GM12878 (cell line): ENCODE measurements around the gene CYYR1. TPM values are rescaled to one million over a fixed set of nuclear protein-coding genes. Genes with fewer than 3 reads are reported as not detected.

Experiments used
- ATAC-seq: fragments of 200-7000 bp; cut with Tn5 transposase; 3 replicates; pipeline ENCODE4 v1.9.1; 2020; ENCODE audit warnings: mild to moderate bottlenecking, moderate library complexity
- BruUV-seq: library from RNA; stranded (reverse); fragments of 400-500 nt; replicated peaks from 2 replicates; lab custom pipeline; 2021; lab: Mats Ljungman, UMichigan
- CTCF ChIA-PET: fragments of 300-600 bp; sonication (Branson Sonifier 250); formaldehyde crosslinking; extraction: SDS; loops from one replicate; lab custom pipeline; 2021; ENCODE audit warnings: inconsistent platforms; lab: Yijun Ruan, JAX
- POLR2A ChIA-PET: fragments of 350-600 bp; formaldehyde crosslinking; extraction: SDS; loops from one replicate; lab custom pipeline; 2021; ENCODE audit warnings: inconsistent platforms; lab: Charles Lee
- RAD21 ChIA-PET: fragments of 300-600 bp; sonication (Branson Sonifier 250); formaldehyde crosslinking; loops from one replicate; lab custom pipeline; 2023; ENCODE audit warnings: antibody characterized with exemption; ENCODE audit not compliant: unreplicated experiment; lab: Charles Lee
- SMC1A ChIA-PET: fragments of 300-600 bp; sonication (Branson Sonifier 250); formaldehyde crosslinking; loops from one replicate; lab custom pipeline; 2023; ENCODE audit not compliant: unreplicated experiment, uncharacterized antibody; lab: Charles Lee
- DNase-seq: peaks from one replicate; pipeline ENCODE4 v3.0.0-alpha.2; 2011; ENCODE audit warnings: low read depth, low spot score
- FAIRE-seq: peaks from 3 replicates; lab custom pipeline; 2011; peaks lifted over from hg19 to GRCh38; lab: Jason Lieb, UNC
- H2AFZ ChIP-seq: 2 replicates; pipeline ENCODE4 v1.6.0; 2011; ENCODE audit warnings: low read depth, low read length, control low read depth; ENCODE audit not compliant: control insufficient read depth
- H3K27ac ChIP-seq: 2 replicates; pipeline ENCODE4 v1.5.1; 2011; ENCODE audit warnings: control low read depth; ENCODE audit not compliant: control insufficient read depth, insufficient read depth
- H3K27me3 ChIP-seq, 2 experiments: replicated peaks in 1 of 2; 2 replicates each; pipeline versions ENCODE4 v1.6.0 to v1.6.1; 2011; ENCODE audit warnings: low read length in 1 of 2; ENCODE audit not compliant: control insufficient read depth in 2 of 2, insufficient read depth in 2 of 2
- H3K36me3 ChIP-seq, 2 experiments: 2 replicates each; pipeline ENCODE4 v1.5.1; 2011; ENCODE audit warnings: low read length in 1 of 2; ENCODE audit not compliant: control insufficient read depth in 2 of 2, insufficient read depth in 2 of 2
- H3K4me1 ChIP-seq: 2 replicates; pipeline ENCODE4 v1.6.1; 2011; ENCODE audit warnings: mild to moderate bottlenecking, low read length, moderate library complexity, mixed read lengths; ENCODE audit not compliant: control insufficient read depth, insufficient read depth
- H3K4me2 ChIP-seq: 2 replicates; pipeline ENCODE4 v1.6.0; 2011; ENCODE audit warnings: control low read depth; ENCODE audit not compliant: control insufficient read depth, insufficient read depth
- H3K4me3 ChIP-seq: fragments of 200-600 bp; sonication (generic); 2 replicates; pipeline ENCODE4 v1.5.1; 2016
- H3K79me2 ChIP-seq: 2 replicates; pipeline ENCODE4 v1.6.0; 2011; ENCODE audit warnings: low read length; ENCODE audit not compliant: control insufficient read depth, insufficient read depth
- H3K9ac ChIP-seq: 2 replicates; pipeline ENCODE4 v1.8.0; 2011; ENCODE audit warnings: low read length, control low read depth, mixed read lengths; ENCODE audit not compliant: control insufficient read depth, insufficient read depth
- H3K9me3 ChIP-seq: replicated peaks from 3 replicates; pipeline ENCODE4 v1.5.1; 2011; ENCODE audit warnings: mild to moderate bottlenecking, low read length; ENCODE audit not compliant: control insufficient read depth, insufficient read depth
- H4K20me1 ChIP-seq: 2 replicates; pipeline ENCODE4 v1.6.0; 2011; ENCODE audit not compliant: control insufficient read depth, insufficient read depth
- CHD1 ChIP-seq: IDR thresholded peaks from 2 replicates; pipeline ENCODE4 v1.6.1; 2012; ENCODE audit warnings: low read depth, low read length, improper control_type of control experiment
- EED ChIP-seq: sonication (generic); IDR thresholded peaks from 2 replicates; pipeline ENCODE4 v1.6.1; 2016; ENCODE audit warnings: antibody characterized with exemption, low read depth
- FOXM1 ChIP-seq: IDR thresholded peaks from 2 replicates; pipeline ENCODE4 v1.6.1; 2012; ENCODE audit warnings: low read depth, mild to moderate bottlenecking, inconsistent platforms, low read length, moderate library complexity
- HCFC1 ChIP-seq: fragments of 150-350 bp; IDR thresholded peaks from 2 replicates; pipeline ENCODE4 v1.6.1; 2014; ENCODE audit warnings: low read length
- IRF4 ChIP-seq: IDR thresholded peaks from 2 replicates; pipeline ENCODE4 v1.6.1; 2011; ENCODE audit warnings: low read depth, low read length
- JUND ChIP-seq: IDR thresholded peaks from 2 replicates; pipeline ENCODE4 v1.6.1; 2012; ENCODE audit warnings: low read depth, mild to moderate bottlenecking, low read length, improper control_type of control experiment, moderate library complexity
- LARP7 ChIP-seq: fragments of 450-650 bp; IDR thresholded peaks from 2 replicates; pipeline ENCODE4 v1.6.1; 2017; ENCODE audit warnings: mild to moderate bottlenecking
- PAX8 ChIP-seq: fragments of 450-650 bp; IDR thresholded peaks from 2 replicates; pipeline ENCODE4 v1.6.1; 2017; ENCODE audit warnings: mild to moderate bottlenecking, moderate library complexity
- POLR2AphosphoS2 ChIP-seq: IDR thresholded peaks from 2 replicates; pipeline ENCODE4 v1.6.1; 2011; ENCODE audit warnings: low read depth, mild to moderate bottlenecking, low read length, improper control_type of control experiment, moderate library complexity
- REST ChIP-seq: IDR thresholded peaks from 2 replicates; pipeline ENCODE4 v1.6.1; 2012; ENCODE audit warnings: mild to moderate bottlenecking, low read depth, low read length
- SREBF1 ChIP-seq: IDR thresholded peaks from 2 replicates; pipeline ENCODE4 v1.6.1; 2012; ENCODE audit warnings: mild to moderate bottlenecking, low read length
- SRF ChIP-seq, 2 experiments: IDR thresholded peaks; 2 replicates each; pipeline ENCODE4 v1.6.1; 2011; ENCODE audit warnings: low read depth in 2 of 2, low read length in 2 of 2, mild to moderate bottlenecking in 1 of 2, moderate library complexity in 1 of 2
- WGBS: methylation state at CpG from one replicate; pipeline ENCODE4 v1.1.6; 2016; ENCODE audit warnings: low lambda C conversion rate; ENCODE audit not compliant: insufficient replicate concordance, insufficient coverage; ENCODE audit errors: missing lambda C conversion rate; 5-methylcytosine and 5-hydroxymethylcytosine counted together
- in situ Hi-C: fragments of 300-500 bp; cut with MboI; formaldehyde crosslinking; loops from 9 replicates; pipeline ENCODE4 v1.14.3; 2018; ENCODE audit warnings: mixed read lengths
- intact Hi-C: fragments of 100-400 bp; cut with micrococcal nuclease; formaldehyde crosslinking; loops from one replicate; pipeline ENCODE4 v1.14.2; 2022; ENCODE audit not compliant: unreplicated experiment
- polyA plus RNA-seq, 11 experiments: library from polyadenylated mRNA; depleted of rRNA in 4 of 11; unstranded in 6 of 11; stranded (reverse) in 5 of 11; fragments of >200 nt; fragmentation: Nextera tagmentation in 4 of 11; fragmentation: Illumina TruSeq in 1 of 11; extraction: Ambion mirVana in 4 of 11; extraction: Trizol in 1 of 11; gene quantifications; 1 replicate in 1 of 11; 2 replicates in 10 of 11; pipeline versions ENCODE4 v1.2.1 to v1.2.3, GENCODE V29; 2011 to 2016; ENCODE audit warnings: inconsistent platforms in 2 of 11, missing spikeins in 2 of 11, low read depth in 1 of 11
- total RNA-seq, 4 experiments: library from RNA; depleted of rRNA in 3 of 4; stranded (reverse); fragments of >200 nt in 3 of 4; fragmentation: Illumina TruSeq in 1 of 4; extraction: Trizol in 1 of 4; gene quantifications; 2 replicates each; pipeline versions ENCODE4 v1.2.1 to v1.2.3, GENCODE V29; 2013 to 2021

The CYYR1 gene
- total and polyA plus RNA-seq, 10 of the 15 experiments (the other 5 are each of a cell fraction or from before 2014, with no cell fraction given): 0.11 to 0.13 TPM; not detected in 8

GRCh38 chr21:26491663-26492062 lies 81.4 kb downstream of the CYYR1 start:
- POLR2A ChIA-PET: no interaction called here
- intact Hi-C loops: no loop called here
- no TSS peak for BruUV-seq
- RAD21 ChIA-PET: no interaction called here
- Histone ChIP-seq H3K36me3 (no peaks in the 10 kb centered on the region), H3K27me3 (no peaks in the 10 kb centered on the region), H4K20me1 (no peaks in the 10 kb centered on the region), H3K4me2 (no peak overlapping the region), H3K4me3 (no peak overlapping the region), H3K9me3 (no peaks in the 10 kb centered on the region), H3K79me2 (no peaks in the 10 kb centered on the region), H3K9ac (no peak overlapping the region), H3K4me1 (no peaks in the 10 kb centered on the region), H3K27ac (no peak overlapping the region), H2AFZ (no peak overlapping the region)
- in situ Hi-C loops: no loop called here
- no peak for TF ChIP-seq REST
- TF ChIP-seq JUND: no peak
- no peak for TF ChIP-seq PAX8
- TF ChIP-seq FOXM1: no peak
- TF ChIP-seq SRF (IDR thresholded peaks at IDR 0.05; ENCODE audit: low read depth in 2 of 2, low read length in 2 of 2): no peak
- TF ChIP-seq LARP7: no peak
- TF ChIP-seq EED: no peak
- TF ChIP-seq HCFC1: no peak
- TF ChIP-seq POLR2AphosphoS2: no peak
- no peak for TF ChIP-seq SREBF1
- no peak for TF ChIP-seq IRF4
- TF ChIP-seq CHD1: no peak
- CTCF ChIA-PET: interaction anchor here (0.6 kb wide), 1 partner anchor 876 kb away, joined by 4 read pairs; no protein-coding TSS in a partner anchor
- DNase-seq (no peak), FAIRE-seq (no peak), ATAC-seq (no peak)
- WGBS: 19% methylated on average over 3 of the region's 3 CpGs
- SMC1A ChIA-PET: no interaction called here
